ENCODE measurements around the gene ZNF333.

The ZNF333 gene

DNA sequence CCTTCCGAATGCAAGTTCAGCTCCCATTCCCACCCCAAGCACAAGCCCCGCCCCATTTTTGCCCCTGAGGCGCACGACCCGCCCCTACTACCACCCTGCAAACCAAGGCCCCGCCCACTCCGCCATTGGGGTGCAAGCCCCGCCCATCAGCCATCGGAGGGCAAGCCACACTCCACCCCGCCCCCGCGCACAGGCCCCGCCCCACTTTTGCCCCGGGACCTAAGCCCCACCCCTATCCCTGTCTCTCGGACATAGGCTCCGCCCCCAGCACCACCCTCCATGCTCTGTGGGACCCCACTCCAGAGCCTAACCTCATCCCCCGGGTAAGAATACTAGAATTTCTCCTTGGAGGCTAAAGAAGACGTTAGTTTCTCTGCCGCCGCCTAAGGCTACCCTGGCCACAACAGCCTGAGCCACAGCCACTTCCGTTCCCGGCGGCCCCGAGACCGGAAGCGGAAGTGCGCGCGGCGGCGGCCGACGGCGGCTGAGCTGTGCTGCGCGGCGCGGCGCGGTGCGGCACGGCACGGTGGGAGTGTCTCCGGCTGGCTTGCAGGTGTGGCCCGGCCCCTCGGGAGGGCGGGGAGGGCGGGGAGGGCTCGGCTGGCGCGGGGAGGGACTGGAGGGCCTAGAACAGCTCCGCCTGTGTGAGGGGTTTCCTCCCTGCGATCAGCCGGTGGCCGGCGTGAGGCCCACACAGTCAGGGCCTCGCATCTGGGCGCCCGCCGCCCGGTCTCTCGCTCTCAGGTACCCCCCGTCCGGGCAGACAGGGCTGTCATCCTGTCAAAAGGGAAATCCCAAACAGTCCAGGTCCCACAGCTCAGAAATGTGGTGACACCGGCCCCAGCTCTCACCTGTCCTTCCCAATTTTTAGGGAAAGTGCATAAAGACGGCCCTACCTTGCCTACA, at the start of gene ZNF333:
Gene ZNF333, plus strand, starts transcription at position 451 of the 906 bp plus-strand sequence. CDS start 3,444 bp downstream, outside the sequence.
- peak; percentile 97 for DNase-seq

DNA sequence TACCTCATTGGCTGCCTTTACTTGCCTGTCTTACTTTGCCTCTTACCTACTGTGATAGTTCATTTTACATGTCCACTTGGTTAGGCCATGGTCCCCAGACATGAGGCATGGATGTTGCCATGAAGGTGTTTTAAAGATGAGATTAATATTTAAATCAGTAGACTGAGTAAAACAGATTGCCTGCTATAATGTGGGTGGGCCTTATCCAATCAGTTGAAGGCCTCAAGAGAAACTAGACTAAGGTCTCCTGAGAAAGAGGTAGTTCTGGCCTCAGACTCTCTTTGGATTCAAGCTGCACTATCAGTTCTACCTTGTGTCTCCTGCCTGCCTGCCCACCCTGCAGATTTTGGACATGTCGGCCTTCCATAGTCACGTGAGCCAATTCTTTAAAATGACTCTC, 41.3 kb upstream of the ZNF333 start:
- no peak for DNase-seq

DNA sequence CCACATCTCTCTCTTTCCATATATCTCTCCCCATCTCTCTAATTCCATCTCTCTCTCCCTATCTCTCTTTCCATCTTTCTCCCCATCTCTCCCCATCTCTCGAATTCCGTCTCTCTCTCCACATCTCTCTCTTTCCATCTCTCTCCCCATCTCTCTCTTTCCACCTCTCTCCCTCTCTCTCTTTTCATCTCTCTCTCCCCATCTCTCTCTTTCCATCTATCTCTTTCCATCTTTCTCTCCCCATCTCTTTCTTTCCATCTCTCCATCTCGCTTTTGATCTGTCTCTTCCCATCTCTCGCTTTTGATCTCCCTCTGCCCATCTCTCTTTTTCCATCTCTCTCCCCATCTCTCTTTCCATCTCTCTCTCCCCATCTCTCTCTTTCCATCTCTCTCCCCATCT, 40.8 kb upstream of the ZNF333 start:
- DNase-seq: no peak

DNA sequence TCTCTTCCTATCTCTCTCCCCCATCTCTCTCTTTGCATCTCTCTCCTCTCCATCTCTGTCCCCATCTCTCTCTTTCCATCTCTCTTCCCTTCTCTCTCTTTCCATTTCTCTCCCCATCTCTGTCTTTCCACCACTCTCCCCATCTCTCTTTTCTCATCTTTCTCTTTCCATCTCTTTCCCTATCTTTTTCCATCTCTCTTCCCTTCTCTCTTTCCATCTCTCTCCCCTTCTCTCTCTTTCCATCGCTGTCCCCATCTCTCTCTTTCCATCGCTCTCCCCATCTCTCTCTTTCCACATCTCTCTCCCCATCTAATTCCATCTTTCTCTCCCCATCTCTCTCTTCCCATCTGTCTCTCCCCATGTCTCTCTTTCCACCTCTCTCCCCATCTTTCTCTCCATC, 39.7 kb upstream of the ZNF333 start:
- DNase-seq: no peak

- DNase-seq: peak; percentile 23
Observed at GRCh38 chr19:14654786-14655560, 34.9 kb upstream of the ZNF333 start.

DNA sequence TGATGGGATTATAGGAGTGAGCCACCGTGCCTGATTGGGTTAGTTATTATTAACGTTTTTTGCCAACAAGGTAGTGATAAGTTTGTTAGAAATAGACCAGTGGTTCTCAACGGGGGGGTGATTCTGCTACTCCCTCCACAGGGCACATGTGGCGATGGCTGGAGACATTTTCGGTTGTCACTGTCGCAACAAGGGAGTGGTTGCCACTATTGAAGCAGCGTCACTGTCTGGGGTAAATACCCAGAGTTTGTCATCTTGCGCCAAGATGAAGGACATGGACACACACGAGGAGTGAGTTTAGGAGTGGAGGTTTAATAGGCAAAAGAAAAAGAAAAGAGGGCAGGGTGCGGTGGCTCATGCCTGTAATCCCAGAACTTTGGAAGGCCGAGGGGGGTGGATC, 34.1 kb upstream of the ZNF333 start:
- DNase-seq: peak; percentile 12

DNA sequence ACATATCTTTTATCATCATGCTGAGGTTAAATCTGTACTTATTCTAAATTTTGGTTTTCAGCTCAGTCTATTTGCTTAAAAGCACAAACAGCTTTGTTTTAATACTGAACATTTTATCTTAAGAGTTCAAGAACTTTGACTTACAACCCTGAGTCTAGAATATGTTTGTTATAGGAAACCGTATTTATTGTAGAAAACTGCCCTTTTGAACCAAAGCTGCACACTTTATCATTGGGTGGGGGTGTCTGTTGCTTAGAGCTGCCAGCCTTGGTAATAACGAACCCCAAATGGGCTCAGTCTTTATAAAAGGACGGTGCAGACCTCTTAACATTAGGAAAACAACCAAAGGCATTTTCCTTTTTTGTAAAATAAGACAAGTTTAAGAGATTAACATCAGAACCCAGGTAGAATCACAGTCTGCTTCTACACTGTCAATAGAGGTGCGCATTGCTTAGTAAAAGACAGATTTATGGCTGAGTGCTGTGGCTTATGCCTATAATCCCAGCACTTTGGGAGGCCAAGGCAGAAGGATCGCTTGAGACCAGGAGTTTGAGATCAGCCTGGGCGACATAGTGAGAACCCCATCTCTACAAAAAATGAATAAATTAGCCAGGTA, 29.9 kb upstream of the ZNF333 start:
- DNase-seq: no peak

DNA sequence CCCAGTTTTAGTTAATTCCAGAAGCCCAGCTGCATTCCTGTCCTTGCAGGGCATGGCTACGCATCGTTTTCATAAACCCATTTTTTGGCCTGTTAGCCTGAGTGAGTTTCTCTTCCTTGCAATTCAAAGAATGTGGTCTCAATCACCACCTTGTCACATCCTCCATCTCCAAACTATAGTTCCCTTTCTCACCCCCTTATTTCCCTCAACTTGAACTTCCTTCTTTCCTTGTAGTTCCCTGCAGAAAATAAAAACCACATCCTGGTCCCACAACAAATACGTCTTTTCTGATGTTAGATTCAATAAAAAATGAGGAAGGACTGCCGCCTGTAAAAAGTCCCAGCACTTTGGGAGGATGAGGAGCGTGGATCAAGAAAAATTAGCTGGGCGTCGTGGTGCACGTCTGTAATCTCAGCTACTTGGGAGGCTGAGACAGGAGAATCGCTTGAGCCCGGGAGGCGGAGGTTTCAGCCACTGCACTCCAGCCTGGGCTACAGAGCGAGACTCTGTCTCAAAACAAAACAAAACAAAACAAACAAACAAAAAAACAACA, 28.4 kb upstream of the ZNF333 start:
- peak; percentile 90 for DNase-seq

GRCh38 chr19:14669940-14670339, 19.9 kb upstream of the ZNF333 start:
- no peak for DNase-seq

DNA sequence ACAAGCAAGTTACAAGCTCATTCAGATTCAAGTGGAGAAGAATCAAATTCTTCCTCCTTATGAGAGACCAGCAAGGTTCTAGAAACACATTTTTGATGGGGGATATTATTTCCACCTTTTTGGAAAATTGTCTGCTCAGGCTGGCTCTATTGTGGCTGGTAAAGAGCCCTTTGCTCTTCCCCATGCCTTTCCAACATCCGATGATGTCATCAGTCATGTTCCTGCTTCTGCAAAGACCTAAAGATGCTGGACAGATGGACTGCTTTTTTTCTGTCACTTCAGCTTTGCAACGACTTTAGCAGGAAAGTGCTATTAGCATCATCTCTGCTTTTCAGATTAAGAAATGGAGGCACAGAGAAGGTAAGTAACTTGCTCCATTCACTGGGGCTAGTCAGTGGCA, 19.4 kb upstream of the ZNF333 start:
- DNase-seq: no peak

- peak; percentile 91 for DNase-seq
Observed at GRCh38 chr19:14672188-14672872, 17.5 kb upstream of the ZNF333 start.

DNA sequence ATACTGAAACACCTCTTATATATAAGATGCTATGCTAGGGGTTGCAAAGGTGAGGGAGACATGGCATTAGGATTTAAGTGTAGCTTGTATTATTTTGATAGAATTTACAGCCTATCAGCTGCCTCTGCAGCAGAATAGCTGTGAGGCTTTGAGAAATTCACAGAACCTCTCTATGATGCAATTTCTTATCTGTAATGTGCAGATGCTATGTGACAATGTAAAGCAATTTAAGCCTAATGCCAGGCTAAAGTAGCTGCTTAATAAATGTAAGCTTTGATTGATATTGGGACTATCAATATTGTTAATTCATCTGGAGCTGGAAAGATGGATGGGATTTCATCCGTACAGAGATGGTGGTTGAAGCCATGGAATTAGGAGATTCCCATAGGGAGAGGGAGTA, 16.8 kb upstream of the ZNF333 start:
- DNase-seq: no peak

DNA sequence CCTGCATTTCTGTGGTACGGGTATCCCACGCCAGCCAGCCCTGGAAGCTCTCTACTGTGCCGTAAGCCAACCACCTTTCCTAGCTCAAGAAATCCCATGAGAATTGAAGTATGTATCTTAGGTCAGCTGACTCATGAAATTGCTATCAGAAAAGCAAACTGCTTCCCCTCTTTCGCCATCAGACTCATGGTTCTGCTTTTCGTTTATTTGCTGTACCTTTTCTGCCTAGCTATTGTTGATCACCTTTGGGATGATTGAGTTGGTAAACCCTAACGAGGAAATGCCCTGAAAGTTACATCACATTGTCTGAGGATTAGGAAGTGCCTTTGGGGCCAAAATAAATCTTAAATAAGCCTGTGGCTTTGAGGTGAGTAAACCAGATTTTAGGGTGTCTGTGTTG, 15.1 kb upstream of the ZNF333 start, which contains the start of gene ADGRE3:
Gene ADGRE3, minus strand, starts transcription at position 81 of the 400 bp plus-strand sequence. Its CDS starts 74 bp downstream, at position 7.
- peak; percentile 59 for DNase-seq

DNA sequence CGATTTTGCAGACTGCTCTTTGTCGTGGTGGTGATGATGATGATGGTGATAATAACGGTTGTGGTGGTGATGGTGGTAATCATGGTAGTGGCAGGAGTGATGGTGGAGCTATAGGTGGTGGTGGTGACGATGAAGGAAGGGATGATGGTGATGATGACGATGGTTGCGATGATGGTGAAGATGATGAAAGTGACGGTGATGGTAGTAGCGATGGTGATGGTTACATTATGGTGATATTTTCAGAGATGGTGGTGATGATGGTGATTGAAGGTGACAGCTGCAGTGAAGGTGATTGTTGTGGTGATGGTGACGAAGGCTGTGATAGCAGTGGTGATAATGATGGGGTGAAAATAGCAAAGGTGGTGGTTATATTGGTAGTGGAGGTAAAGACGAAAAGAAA, 13.1 kb upstream of the ZNF333 start:
- no peak for DNase-seq

GRCh38 chr19:14677464-14677863, 12.4 kb upstream of the ZNF333 start:
- no peak for DNase-seq

GRCh38 chr19:14678199-14678598, 11.6 kb upstream of the ZNF333 start:
- DNase-seq: no peak

- no peak for DNase-seq
Observed at GRCh38 chr19:14682084-14682483, 7.8 kb upstream of the ZNF333 start.

- peak; percentile 91 for DNase-seq
Observed at GRCh38 chr19:14683439-14683838, 6.4 kb upstream of the ZNF333 start.

DNA sequence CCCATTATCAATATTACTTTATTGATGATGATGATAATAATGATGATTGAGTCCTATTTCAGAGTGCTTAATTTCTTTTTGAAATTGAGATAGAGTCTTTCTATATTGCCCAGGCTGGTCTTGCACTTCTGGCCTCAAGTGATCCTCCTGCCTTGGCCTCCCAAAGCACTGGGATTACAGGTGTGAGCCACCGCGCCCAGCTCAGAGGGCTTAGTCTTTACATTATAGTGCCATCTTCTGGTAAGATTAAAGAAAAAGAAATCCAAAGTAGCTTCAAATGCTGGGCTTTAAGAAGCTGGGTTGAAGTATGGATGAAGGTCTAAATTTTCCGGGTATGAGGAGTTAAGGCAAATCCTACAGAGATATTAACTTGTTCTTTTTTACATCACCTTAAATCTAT, 3.4 kb upstream of the ZNF333 start:
- peak; percentile 52 for DNase-seq

DNA sequence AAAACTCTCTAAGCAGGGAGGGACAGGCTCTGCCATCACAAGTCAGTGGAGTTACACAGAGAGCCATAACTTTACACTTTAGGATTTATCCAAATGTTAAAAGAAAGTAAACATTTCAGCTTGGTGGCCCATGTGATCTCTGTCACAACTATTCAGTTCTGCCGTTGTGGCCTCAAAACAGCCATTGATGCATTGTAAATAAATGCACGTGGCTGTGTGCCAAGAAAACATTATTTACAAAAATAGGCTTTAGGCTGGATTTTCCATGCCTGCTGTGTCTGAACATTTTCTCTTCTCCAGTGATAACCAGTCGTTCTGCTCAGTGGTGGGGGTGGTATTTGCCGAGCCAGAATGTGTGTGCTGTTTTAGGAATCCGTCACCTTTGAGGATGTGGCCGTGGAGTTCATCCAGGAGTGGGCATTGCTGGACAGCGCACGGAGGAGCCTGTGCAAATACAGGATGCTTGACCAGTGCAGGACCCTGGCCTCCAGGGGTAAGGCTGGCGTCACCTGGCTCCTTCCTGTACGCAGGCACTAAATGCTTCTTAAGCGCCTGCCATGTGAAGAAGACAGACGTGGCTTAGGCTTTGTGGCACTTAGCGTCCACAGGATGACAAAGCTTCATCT, 4.9 kb downstream of the ZNF333 start:
- DNase-seq: no peak

- no peak for DNase-seq
Observed at GRCh38 chr19:14695471-14695870, 5.6 kb downstream of the ZNF333 start.

DNA sequence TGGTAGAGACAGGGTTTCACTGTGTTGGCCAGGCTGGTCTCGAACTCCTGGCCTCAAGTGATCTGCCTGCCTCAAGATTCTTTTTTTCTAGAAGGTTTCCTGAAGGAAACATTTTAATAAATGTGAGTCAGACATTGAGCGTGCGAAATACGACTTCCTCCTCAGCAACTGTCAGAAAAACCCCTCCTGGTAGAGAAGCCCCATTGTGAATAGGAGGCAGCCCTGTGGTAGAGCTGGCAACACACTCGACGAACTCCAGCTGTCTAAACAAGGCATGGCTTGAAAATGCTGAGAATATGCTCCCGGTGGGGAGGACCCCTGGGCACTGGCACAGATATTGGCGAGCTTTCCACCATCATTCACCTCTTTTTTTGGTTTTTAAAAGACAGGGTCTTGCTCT, 9.8 kb downstream of the ZNF333 start:
- DNase-seq: no peak
